Testis (tissue), 3 donors: Measurements from ENCODE around the gene FNDC3A. TPM values are rescaled to one million over a fixed set of nuclear protein-coding genes. Genes with fewer than 3 reads are reported as not detected.

Experiments
- DNase-seq: peaks from one replicate; pipeline ENCODE4 v3.0.0-alpha.2; 2019
- H3K27ac ChIP-seq, 2 donors: fragments of 200-600 bp; sonication (generic); one replicate each; pipeline ENCODE4 v1.5.1; 2019
- H3K27me3 ChIP-seq: fragments of 200-600 bp; sonication (generic); one replicate; pipeline ENCODE4 v1.5.1; 2019
- H3K36me3 ChIP-seq: fragments of 200-600 bp; sonication (generic); one replicate; pipeline ENCODE4 v1.5.1; 2017; ENCODE audit warnings: low read depth; ENCODE audit errors: missing control alignments
- H3K4me1 ChIP-seq: fragments of 200-600 bp; sonication (generic); one replicate; pipeline ENCODE4 v1.5.1; 2019
- H3K4me3 ChIP-seq, 2 donors: fragments of 200-600 bp; sonication (generic); one replicate each; pipeline ENCODE4 v1.5.1; 2017 to 2019
- H3K9me3 ChIP-seq: fragments of 200-600 bp; sonication (generic); one replicate; pipeline ENCODE4 v1.5.1; 2017
- CTCF ChIP-seq, 3 experiments: fragments of 450-650 bp in 2 of 3; fragments of 200-600 bp in 1 of 3; sonication (generic) in 1 of 3; IDR thresholded peaks; one replicate each; pipeline ENCODE4 v1.5.1; 2016 to 2019; ENCODE audit warnings: antibody characterized with exemption in 3 of 3, mild to moderate bottlenecking in 2 of 3, moderate library complexity in 1 of 3
- POLR2A ChIP-seq: fragments of 450-650 bp; IDR thresholded peaks from one replicate; pipeline ENCODE4 v1.6.1; 2017; ENCODE audit warnings: antibody characterized with exemption, mild to moderate bottlenecking, moderate library complexity
- WGBS, 2 donors: methylation state at CpG; one replicate each; pipeline ENCODE4 v1.1.5; 2018; 5-methylcytosine and 5-hydroxymethylcytosine counted together
- intact Hi-C: fragments of 100-400 bp; cut with DNase I; formaldehyde crosslinking; loops from one replicate; pipeline ENCODE4 v1.15.1; 2023; ENCODE audit warnings: low total_unique reads
- polyA plus RNA-seq: library from polyadenylated mRNA; stranded (reverse); fragments of 350-450 nt; fragmentation: Illumina TruSeq; extraction: RNeasy Lipid Tissue Mini Kit (QIAGEN cat#74804); gene quantifications from one replicate; pipeline ENCODE4 v1.2.3, GENCODE V29; 2014; ENCODE audit warnings: low read depth, low replicate concordance; ENCODE audit not compliant: insufficient read depth
- total RNA-seq, 2 donors: library from RNA; depleted of rRNA; stranded (reverse); fragments of >200 nt; gene quantifications; one replicate each; pipeline ENCODE4 v1.2.3, GENCODE V29; 2016

Gene FNDC3A
- total and polyA plus RNA-seq, 3 donors from 2014 or later: 52.5 to 77.3 (median 75.0) TPM

- no peak for DNase-seq
- Histone ChIP-seq H3K4me3 (no peak overlapping the region), H3K27me3 (no peaks in the 10 kb centered on the region), H3K9me3 (no peaks in the 10 kb centered on the region), H3K27ac (no peak overlapping the region), H3K36me3 (no peaks in the 10 kb centered on the region), H3K4me1 (no peaks in the 10 kb centered on the region)
- TF ChIP-seq POLR2A: no peak
- no peak for TF ChIP-seq CTCF (IDR thresholded peaks at IDR 0.05)
- intact Hi-C loops: no loop called here
- WGBS, 2 donors: 97 to 98% methylated on average over 2 of the region's 2 CpGs
Measured at GRCh38 chr13:48939728-48940127, 36.0 kb upstream of the FNDC3A start.

- Histone ChIP-seq H3K27me3 (no peaks in the 10 kb centered on the region), H3K4me3 (no peak overlapping the region), H3K36me3 (no peaks in the 10 kb centered on the region), H3K27ac (no peak overlapping the region), H3K9me3 (no peaks in the 10 kb centered on the region), H3K4me1 (no peaks in the 10 kb centered on the region)
- DNase-seq: no peak
- intact Hi-C loops: no loop called here
- no peak for TF ChIP-seq POLR2A
- TF ChIP-seq CTCF (IDR thresholded peaks at IDR 0.05): no peak
- 64 to 66% methylated on average over 2 of the region's 2 CpGs for WGBS, 2 donors
Measured at GRCh38 chr13:48942131-48942530, 33.6 kb upstream of the FNDC3A start.

- Histone ChIP-seq H3K4me3 (no peak overlapping the region), H3K27me3 (no peaks in the 10 kb centered on the region), H3K27ac (no peak overlapping the region), H3K9me3 (no peaks in the 10 kb centered on the region), H3K4me1 (no peaks in the 10 kb centered on the region), H3K36me3 (no peaks in the 10 kb centered on the region)
- intact Hi-C loops: no loop called here
- 82 to 89% methylated on average over 3 of the region's 3 CpGs for WGBS, 2 donors
- no peak for DNase-seq
- TF ChIP-seq POLR2A (no peak), CTCF (IDR thresholded peaks at IDR 0.05) (no peak)
Measured at GRCh38 chr13:48944221-48944620, 31.5 kb upstream of the FNDC3A start.

GRCh38 chr13:48945626-48946025, 30.1 kb upstream of the FNDC3A start:
- no peak for TF ChIP-seq POLR2A
- no peak for TF ChIP-seq CTCF (IDR thresholded peaks at IDR 0.05)
- Histone ChIP-seq H3K4me3 (no peak overlapping the region), H3K4me1 (no peaks in the 10 kb centered on the region), H3K9me3 (no peaks in the 10 kb centered on the region), H3K27ac (no peak overlapping the region), H3K27me3 (no peaks in the 10 kb centered on the region), H3K36me3 (no peaks in the 10 kb centered on the region)
- DNase-seq: no peak
- intact Hi-C loops: no loop called here
- WGBS, 2 donors: 84 to 89% methylated on average over 1 of the region's 1 CpG

- WGBS, 2 donors: 93 to 94% methylated on average over 2 of the region's 2 CpGs
- no peak for DNase-seq
- no peak overlapping the region for H3K27ac ChIP-seq
- intact Hi-C loops: no loop called here
- H3K27me3 ChIP-seq: no peaks in the 10 kb centered on the region
- TF ChIP-seq CTCF (IDR thresholded peaks at IDR 0.05): no peak
- H3K4me3 ChIP-seq: no peak overlapping the region
- no peaks in the 10 kb centered on the region for H3K36me3 ChIP-seq
- H3K9me3 ChIP-seq: no peaks in the 10 kb centered on the region
- no peaks in the 10 kb centered on the region for H3K4me1 ChIP-seq
Measured at GRCh38 chr13:48946163-48946562, 29.5 kb upstream of the FNDC3A start.
